Retinal pigment epithelial cell (primary cell): ENCODE results near the gene PNMA8C.

Experiments used
- DNase-seq: peaks from one replicate; pipeline ENCODE4 v3.0.0-alpha.2; 2010; ENCODE audit warnings: low read depth
- H3K4me3 ChIP-seq: 2 replicates; pipeline ENCODE4 v1.5.1; 2011; ENCODE audit warnings: mild to moderate bottlenecking, low read length, control low read depth, moderate library complexity
- CTCF ChIP-seq: conservative IDR thresholded peaks from 2 replicates; pipeline ENCODE4 v1.5.1; 2011; ENCODE audit warnings: low read depth, low read length, control low read depth, inconsistent platforms

The PNMA8C gene

GRCh38 chr19:46386996-46387712 lies 41.6 kb downstream of the PNMA8C start:
- TF ChIP-seq CTCF = no peak
- H3K4me3 ChIP-seq = no peak overlapping the region
- DNase-seq = no peak

GRCh38 chr19:46386151-46386550 lies 42.6 kb downstream of the PNMA8C start:
- no peak overlapping the region for H3K4me3 ChIP-seq
- DNase-seq = no peak
- no peak for TF ChIP-seq CTCF

GRCh38 chr19:46385636-46386035 lies 43.1 kb downstream of the PNMA8C start:
- no peak for DNase-seq
- TF ChIP-seq CTCF = no peak
- H3K4me3 ChIP-seq = no peak overlapping the region

- no peak for TF ChIP-seq CTCF
- DNase-seq = no peak
- H3K4me3 ChIP-seq = no peak overlapping the region
These were observed 44.3 kb downstream of the PNMA8C start for GRCh38 chr19:46384396-46384795.

GRCh38 chr19:46383846-46384245 lies 44.9 kb downstream of the PNMA8C start:
- H3K4me3 ChIP-seq = no peak overlapping the region
- DNase-seq = no peak
- no peak for TF ChIP-seq CTCF

- H3K4me3 ChIP-seq = no peak overlapping the region
- no peak for TF ChIP-seq CTCF
- no peak for DNase-seq
These were observed 45.4 kb downstream of the PNMA8C start for GRCh38 chr19:46383171-46383815.
